Large intestine (tissue), 3 donors: ENCODE measurements around the gene GALNT4. TPM values are rescaled to one million over a fixed set of nuclear protein-coding genes. Genes with fewer than 3 reads are reported as not detected.

ENCODE experiments used
- DNase-seq, 2 donors: peaks; one replicate each; pipeline versions ENCODE4 v3.0.0 to v3.0.0-alpha.2; 2013
- H3K27ac ChIP-seq: one replicate; pipeline ENCODE4 v1.5.1; 2013; ENCODE audit warnings: low read length
- H3K27me3 ChIP-seq: 2 replicates; pipeline ENCODE4 v1.6.1; 2013; ENCODE audit warnings: low read length; ENCODE audit not compliant: control insufficient read depth, insufficient read depth
- H3K36me3 ChIP-seq: 2 replicates; pipeline ENCODE4 v1.6.1; 2013; ENCODE audit warnings: low read length; ENCODE audit not compliant: control insufficient read depth, insufficient read depth
- H3K4me1 ChIP-seq: one replicate; pipeline ENCODE4 v1.6.1; 2013; ENCODE audit warnings: low read length; ENCODE audit not compliant: control insufficient read depth, insufficient read depth
- H3K4me3 ChIP-seq: one replicate; pipeline ENCODE4 v1.5.1; 2013; ENCODE audit warnings: low read length
- H3K9me3 ChIP-seq: one replicate; pipeline ENCODE4 v1.6.1; 2013; ENCODE audit warnings: mild to moderate bottlenecking, low read depth, low read length, moderate library complexity; ENCODE audit not compliant: control insufficient read depth
- WGBS: methylation state at CpG from one replicate; pipeline ENCODE4 v1.1.5; 2013; ENCODE audit warnings: low lambda C conversion rate; ENCODE audit not compliant: insufficient coverage; 5-methylcytosine and 5-hydroxymethylcytosine counted together
- polyA plus RNA-seq: library from polyadenylated mRNA; unstranded; fragments of 120-200 nt; gene quantifications from one replicate; pipeline ENCODE4 v1.2.1, GENCODE V29; 2013

GALNT4 gene
- polyA plus RNA-seq, 1 donor = 48.7 TPM

DNA sequence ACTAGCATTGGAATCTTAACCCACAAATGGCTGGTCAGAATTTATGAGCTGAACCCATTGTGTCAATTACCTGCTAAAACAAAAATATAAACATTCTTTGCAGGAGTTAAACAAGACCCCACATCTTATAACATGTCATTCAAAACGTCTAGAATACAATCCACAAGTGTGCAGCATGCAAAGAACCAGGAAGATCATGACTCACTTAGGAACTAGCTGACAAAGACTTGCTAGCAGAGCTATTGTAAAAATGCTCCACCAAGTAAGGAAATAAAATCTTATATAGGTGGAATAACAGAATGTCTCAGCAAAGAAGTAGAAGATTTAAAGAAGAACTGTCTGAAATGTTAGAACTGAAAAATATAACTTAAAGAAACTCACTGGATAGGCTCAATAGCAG lies 27.8 kb upstream of the GALNT4 start:
- Histone ChIP-seq H3K27me3 (no peaks in the 10 kb centered on the region), H3K9me3 (no peaks in the 10 kb centered on the region), H3K27ac (no peak overlapping the region), H3K36me3 (no peaks in the 10 kb centered on the region), H3K4me3 (no peak overlapping the region), H3K4me1 (no peaks in the 10 kb centered on the region)
- no CpG with 5 or more reads among the region's 1 CpG for WGBS
- DNase-seq = no peak

DNA sequence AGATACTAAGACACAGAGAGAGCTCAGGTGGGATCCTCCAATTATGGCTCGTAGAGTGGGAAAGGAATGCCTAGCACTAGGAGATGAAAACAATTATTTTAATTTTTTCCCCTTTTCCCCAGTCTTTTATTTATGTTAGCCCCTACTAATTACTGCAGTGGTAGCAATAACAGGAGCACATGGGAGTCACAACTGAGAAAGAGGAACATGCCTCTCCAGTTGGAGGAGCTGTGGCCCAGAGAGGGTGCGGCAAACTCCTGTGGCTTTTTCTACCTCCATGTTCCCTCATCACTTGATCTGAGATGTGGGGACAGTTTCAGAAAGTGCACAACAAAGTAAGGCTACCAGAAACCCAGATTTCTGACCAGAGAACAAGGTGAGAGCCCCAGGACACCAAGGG lies 27.2 kb upstream of the GALNT4 start:
- Histone ChIP-seq H3K27ac (no peak overlapping the region), H3K4me3 (no peak overlapping the region), H3K27me3 (no peaks in the 10 kb centered on the region), H3K4me1 (no peaks in the 10 kb centered on the region), H3K36me3 (no peaks in the 10 kb centered on the region), H3K9me3 (no peaks in the 10 kb centered on the region)
- WGBS = no CpG with 5 or more reads among the region's 2 CpGs
- no peak for DNase-seq

DNA sequence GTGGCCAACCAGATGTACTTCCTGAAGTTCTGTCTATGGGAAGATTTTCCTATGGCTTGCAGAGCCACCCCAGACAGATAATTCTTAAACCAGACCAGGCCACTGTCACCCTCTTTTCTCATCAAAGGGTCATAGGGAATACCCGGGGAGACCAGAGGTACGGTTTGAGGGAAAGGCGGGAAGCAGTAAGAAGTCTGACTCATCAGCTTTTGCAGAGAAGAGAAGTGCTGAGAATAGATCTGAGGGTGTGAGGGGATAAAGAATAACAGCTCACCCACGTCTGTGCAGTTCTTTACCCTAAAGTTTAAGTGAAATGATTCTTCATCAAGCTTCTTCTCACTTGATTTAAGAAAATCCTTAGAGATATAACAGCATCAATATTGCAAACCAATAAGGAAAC lies 22.5 kb upstream of the GALNT4 start:
- no peak for DNase-seq
- peaks cover 5% of the 10 kb centered on the region for H3K4me1 ChIP-seq
- H3K27me3 ChIP-seq = no peaks in the 10 kb centered on the region
- H3K4me3 ChIP-seq = no peak overlapping the region
- 83% methylated on average over 1 of the region's 4 CpGs for WGBS
- H3K36me3 ChIP-seq = no peaks in the 10 kb centered on the region
- no peaks in the 10 kb centered on the region for H3K9me3 ChIP-seq
- H3K27ac ChIP-seq = no peak overlapping the region

DNA sequence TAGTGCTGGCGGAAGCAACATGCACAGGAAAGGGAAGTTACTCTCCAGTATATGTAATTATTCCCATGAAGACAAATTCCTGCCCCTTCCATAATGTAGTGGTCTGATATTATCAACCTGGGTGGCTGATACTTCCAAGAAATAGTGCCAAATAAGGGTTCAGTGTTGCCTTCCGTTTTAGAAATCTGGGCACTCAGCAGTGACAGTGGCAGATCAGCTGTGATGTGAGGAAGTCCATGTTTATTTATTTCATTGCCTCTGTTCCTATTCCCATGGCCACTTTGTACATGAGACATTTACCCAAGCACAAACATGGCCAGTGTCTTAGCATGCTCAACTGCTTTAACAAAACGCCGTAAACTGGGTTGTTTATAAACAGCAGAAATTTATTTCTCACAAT lies 21.6 kb upstream of the GALNT4 start:
- Histone ChIP-seq H3K4me3 (no peak overlapping the region), H3K4me1 (peaks cover 5% of the 10 kb centered on the region), H3K9me3 (no peaks in the 10 kb centered on the region), H3K36me3 (no peaks in the 10 kb centered on the region), H3K27ac (no peak overlapping the region), H3K27me3 (no peaks in the 10 kb centered on the region)
- WGBS = no CpG with 5 or more reads among the region's 4 CpGs
- DNase-seq = no peak

DNA sequence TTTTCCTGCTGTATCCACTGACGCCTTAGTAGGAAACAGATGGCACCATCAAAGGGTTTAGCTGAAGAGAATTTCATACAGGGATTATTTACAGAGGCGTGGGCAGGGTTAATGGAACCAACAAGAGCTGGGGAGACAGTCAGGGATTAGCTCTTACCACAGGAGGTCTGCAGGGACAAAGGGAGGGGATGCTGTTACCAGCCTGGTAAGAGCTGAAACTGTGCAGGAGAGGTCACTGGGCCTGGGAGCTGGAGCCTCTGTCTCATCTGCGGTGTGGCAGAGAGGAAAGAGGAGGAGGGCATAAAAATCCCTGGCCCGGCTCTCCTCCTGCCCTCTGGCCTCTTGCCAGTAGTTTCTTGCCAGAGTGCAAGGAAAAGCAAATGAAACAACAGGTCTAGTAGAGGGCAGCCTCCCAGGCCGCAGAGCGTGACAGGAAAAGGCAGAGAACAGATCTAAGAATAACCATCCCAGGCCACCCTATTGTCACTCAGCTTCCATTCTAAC lies 20.1 kb upstream of the GALNT4 start:
- no peaks in the 10 kb centered on the region for H3K9me3 ChIP-seq
- H3K27ac ChIP-seq = no peak overlapping the region
- WGBS = no CpG with 5 or more reads among the region's 6 CpGs
- no peaks in the 10 kb centered on the region for H3K27me3 ChIP-seq
- no peaks in the 10 kb centered on the region for H3K36me3 ChIP-seq
- no peak overlapping the region for H3K4me3 ChIP-seq
- H3K4me1 ChIP-seq = peaks cover 5% of the 10 kb centered on the region
- no peak for DNase-seq

DNA sequence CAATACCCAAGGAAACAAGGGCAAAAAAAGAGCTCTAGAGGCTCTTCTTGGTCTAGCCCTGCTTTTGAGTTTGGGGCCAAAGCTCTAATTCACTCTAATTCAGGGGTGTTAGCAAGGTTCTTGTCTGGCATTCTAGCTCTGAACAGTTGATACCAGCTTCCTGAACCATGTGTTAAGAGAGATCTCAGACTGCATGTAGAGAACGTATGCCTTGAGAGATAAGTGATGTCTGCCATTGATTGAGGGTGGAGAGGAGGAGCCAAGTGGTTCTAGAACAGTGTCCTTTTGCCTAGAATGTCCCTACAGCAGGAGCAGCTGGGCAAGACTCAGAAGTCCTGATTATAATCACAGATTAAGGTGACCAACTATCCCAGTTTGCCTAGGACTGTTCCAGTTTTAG lies 19.4 kb upstream of the GALNT4 start:
- DNase-seq = no peak
- H3K4me1 ChIP-seq = peaks cover 10% of the 10 kb centered on the region
- H3K27ac ChIP-seq = no peak overlapping the region
- WGBS = no CpG with 5 or more reads among the region's 1 CpG
- no peaks in the 10 kb centered on the region for H3K36me3 ChIP-seq
- H3K9me3 ChIP-seq = no peaks in the 10 kb centered on the region
- no peaks in the 10 kb centered on the region for H3K27me3 ChIP-seq
- no peak overlapping the region for H3K4me3 ChIP-seq

DNA sequence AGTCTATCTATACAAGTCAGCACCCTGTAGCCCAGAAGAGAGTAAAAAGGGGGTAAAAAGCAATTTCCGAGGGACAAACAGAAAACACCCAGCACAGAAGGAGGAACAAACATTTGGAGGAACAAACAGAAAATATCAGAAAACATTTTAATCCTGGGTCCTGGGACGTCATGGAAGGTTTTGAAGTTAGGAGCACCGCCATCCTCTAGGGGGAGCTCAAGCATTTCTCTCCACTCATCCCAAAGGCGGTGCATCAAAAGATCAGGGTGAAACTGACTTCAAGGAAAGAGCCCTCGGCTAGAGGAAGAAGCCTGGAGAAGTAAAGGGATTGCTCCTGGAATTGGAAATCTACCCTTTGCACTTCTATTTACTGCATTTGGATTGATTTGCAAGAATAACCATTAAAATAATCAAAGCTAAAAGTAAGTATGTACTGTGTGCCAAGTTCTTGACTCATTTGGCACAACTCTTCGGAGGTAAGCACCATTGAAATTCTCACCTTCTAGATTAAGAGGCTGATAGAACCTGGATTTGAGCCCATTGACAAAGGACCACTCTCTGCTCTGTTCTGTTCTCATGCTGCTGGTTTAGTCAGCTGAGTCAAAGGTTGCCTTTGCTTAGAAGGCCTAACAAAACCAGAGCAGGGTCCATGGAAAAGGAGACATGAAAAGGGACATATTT lies 18.5 kb upstream of the GALNT4 start:
- H3K27me3 ChIP-seq = no peaks in the 10 kb centered on the region
- H3K27ac ChIP-seq = no peak overlapping the region
- peak; percentile 82 to 86 for DNase-seq
- 0% methylated on average over 1 of the region's 6 CpGs for WGBS
- H3K36me3 ChIP-seq = no peaks in the 10 kb centered on the region
- H3K4me1 ChIP-seq = peaks cover 17% of the 10 kb centered on the region
- no peak overlapping the region for H3K4me3 ChIP-seq
- H3K9me3 ChIP-seq = no peaks in the 10 kb centered on the region

DNA sequence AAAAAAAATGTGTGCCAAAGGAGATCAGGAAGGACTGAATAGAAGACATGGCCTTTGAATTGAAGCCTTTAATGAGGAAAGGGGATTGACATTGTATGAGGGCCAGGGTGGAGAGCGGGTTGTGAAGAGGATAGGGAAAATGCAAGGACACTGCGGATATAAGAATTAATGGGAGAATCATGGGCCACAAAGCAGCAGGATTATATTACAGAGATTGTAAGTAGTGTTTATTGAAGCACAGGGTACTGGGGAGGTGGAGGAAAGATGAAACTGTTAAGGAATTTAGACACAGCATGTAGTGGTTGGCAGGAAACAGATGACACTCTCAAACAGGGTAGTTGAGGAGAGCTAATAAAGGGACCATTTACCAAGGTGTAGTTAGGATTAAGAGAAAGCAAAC lies 17.6 kb upstream of the GALNT4 start:
- no peaks in the 10 kb centered on the region for H3K27me3 ChIP-seq
- no peaks in the 10 kb centered on the region for H3K36me3 ChIP-seq
- H3K4me1 ChIP-seq = peaks cover 21% of the 10 kb centered on the region
- no peak overlapping the region for H3K27ac ChIP-seq
- WGBS = 100% methylated on average over 2 of the region's 2 CpGs
- no peaks in the 10 kb centered on the region for H3K9me3 ChIP-seq
- DNase-seq = no peak
- no peak overlapping the region for H3K4me3 ChIP-seq

DNA sequence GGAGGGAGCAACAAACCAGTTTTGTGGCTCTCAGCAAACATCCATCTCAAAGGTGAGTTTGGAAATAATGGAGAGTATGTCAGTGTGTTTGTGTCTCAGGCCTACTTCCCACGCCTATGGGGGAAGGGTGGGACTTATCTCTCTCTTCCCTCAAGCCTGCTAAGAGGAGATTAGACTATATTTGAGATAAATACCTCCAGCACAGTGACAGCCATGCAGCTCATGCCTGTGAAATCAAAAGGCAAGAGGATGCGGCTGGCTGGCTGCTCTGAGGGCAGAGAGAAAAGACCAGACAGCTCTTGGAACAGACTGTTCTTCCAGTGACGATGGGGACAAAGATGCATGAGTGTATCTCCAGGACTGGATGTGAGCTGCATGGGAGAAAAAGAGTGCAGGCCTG lies 16.0 kb upstream of the GALNT4 start:
- Histone ChIP-seq H3K4me3 (no peak overlapping the region), H3K27me3 (no peaks in the 10 kb centered on the region), H3K27ac (no peak overlapping the region), H3K4me1 (peaks cover 26% of the 10 kb centered on the region), H3K36me3 (no peaks in the 10 kb centered on the region), H3K9me3 (no peaks in the 10 kb centered on the region)
- no peak for DNase-seq
- WGBS = 40% methylated on average over 1 of the region's 3 CpGs

DNA sequence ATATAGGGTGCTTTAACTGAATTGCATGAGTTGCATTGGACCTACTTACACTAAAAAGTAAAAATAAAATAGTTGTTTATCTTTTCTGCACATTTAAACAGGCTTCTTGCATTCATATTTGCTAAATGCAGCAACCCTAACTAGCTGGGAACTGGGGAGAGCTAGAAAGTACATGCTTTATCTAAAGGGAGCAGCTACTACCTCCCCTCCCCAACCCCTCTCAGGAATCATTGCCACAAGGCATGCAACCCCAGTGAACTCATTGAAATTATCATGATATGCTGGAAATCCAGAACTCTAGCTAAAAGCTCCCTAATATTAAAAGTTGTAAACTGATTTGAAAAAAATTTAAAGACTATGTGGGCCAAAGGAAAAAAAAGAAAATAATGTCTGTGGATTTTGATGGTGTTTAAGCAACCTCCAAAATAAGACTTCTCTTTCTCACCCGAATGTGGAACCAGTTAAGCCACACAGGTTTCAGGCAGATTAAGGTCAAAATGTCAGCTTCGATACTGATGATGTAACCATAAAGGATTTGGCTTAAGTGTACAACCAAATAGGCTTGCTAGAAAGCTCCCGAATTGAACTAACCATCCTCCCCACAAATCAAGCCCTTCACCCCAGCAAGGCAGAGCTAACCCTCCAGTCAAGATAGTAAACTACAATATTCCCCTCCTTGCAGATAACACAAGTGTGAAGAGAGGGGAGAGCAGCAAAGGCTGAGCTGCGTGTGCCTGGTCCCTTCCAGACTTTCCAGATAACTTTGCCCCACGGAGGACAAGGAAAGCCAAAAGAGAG lies 15.0 kb upstream of the GALNT4 start:
- DNase-seq = no peak
- Histone ChIP-seq H3K36me3 (no peaks in the 10 kb centered on the region), H3K9me3 (no peaks in the 10 kb centered on the region), H3K4me1 (peaks cover 26% of the 10 kb centered on the region), H3K27me3 (no peaks in the 10 kb centered on the region), H3K27ac (peak overlapping the region; percentile 14), H3K4me3 (no peak overlapping the region)
- 80% methylated on average over 1 of the region's 5 CpGs for WGBS
